HG03469 (cell line): ENCODE measurements around the gene HS6ST3.

Experiments
- ATAC-seq: cut with Tn5 transposase; IDR thresholded peaks from one replicate; pipeline ENCODE4 v1.9.1; 2021; ENCODE audit warnings: mild to moderate bottlenecking, moderate library complexity, moderate number of reproducible peaks; ENCODE audit not compliant: unreplicated experiment

Gene HS6ST3

GRCh38 chr13:96862999-96863398, 773.1 kb downstream of the HS6ST3 start:
- no peak for ATAC-seq

DNA sequence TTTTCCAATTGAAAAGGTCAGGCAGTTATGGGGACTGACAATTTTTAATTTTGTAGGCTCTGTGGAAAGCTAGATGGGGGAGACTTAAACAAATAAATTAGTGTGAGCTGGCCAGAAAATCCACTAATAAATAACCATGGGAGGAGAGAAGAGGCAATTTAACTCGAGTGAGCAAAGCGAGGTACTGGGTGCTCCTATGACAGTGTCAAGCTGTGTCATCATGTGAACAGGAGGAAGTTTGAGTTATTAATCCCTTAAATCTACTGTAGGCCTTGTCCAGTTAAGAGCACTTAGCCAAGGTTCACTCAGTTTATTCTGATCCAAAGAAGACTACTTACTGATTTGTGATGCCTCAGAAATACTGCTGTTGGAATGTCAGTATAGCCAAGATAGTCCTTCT, 781.6 kb downstream of the HS6ST3 start:
- ATAC-seq: no peak

- ATAC-seq: no peak
These were observed 790.5 kb downstream of the HS6ST3 start for GRCh38 chr13:96880419-96880818.
